Measurements from ENCODE around the gene MAX.

GRCh38 chr14:65073605-65074201 is 28.6 kb downstream of the MAX start:
- TF ChIP-seq CTCF (IDR thresholded peaks at IDR 0.05) (no peak), POLR2AphosphoS5 (IDR thresholded peaks at IDR 0.05) (no peak), POLR2A (IDR thresholded peaks at IDR 0.05) (no peak)
